Esophagus squamous epithelium (tissue), 5 donors: Measurements from ENCODE around the gene LRRN2. TPM values are rescaled to one million over a fixed set of nuclear protein-coding genes. Genes with fewer than 3 reads are reported as not detected.

ENCODE experiments used
- DNase-seq: peaks from one replicate; lab custom pipeline; 2025; lab: John Stamatoyannopoulos, UW
- H3K27ac ChIP-seq, 4 donors: fragments of 200-600 bp; sonication (generic); one replicate each; pipeline ENCODE4 v1.5.1; 2016 to 2019; ENCODE audit warnings: mild to moderate bottlenecking in 1 of 4
- H3K27me3 ChIP-seq, 4 donors: fragments of 200-600 bp; sonication (generic); 1 replicate in 3 of 4; 2 replicates in 1 of 4; pipeline versions ENCODE4 v1.5.1 to v1.6.0; 2017 to 2021; ENCODE audit warnings: antibody characterized with exemption in 1 of 4
- H3K36me3 ChIP-seq, 3 donors: fragments of 200-600 bp; sonication (generic); one replicate each; pipeline ENCODE4 v1.5.1; 2016 to 2019
- H3K4me1 ChIP-seq, 3 donors: fragments of 200-600 bp; sonication (generic); one replicate each; pipeline ENCODE4 v1.5.1; 2017 to 2019
- H3K4me3 ChIP-seq, 4 donors: fragments of 200-600 bp; sonication (generic); 1 replicate in 3 of 4; 2 replicates in 1 of 4; pipeline ENCODE4 v1.5.1; 2016 to 2019; ENCODE audit warnings: mild to moderate bottlenecking in 2 of 4, moderate library complexity in 1 of 4
- H3K9me3 ChIP-seq, 3 donors: fragments of 200-600 bp; sonication (generic); one replicate each; pipeline ENCODE4 v1.5.1; 2016 to 2019
- CTCF ChIP-seq, 6 experiments: fragments of 450-650 bp in 4 of 6; fragments of 200-600 bp in 2 of 6; sonication (generic) in 2 of 6; IDR thresholded peaks; one replicate each; pipeline ENCODE4 v1.5.1; 2016 to 2019; ENCODE audit warnings: antibody characterized with exemption in 6 of 6, mild to moderate bottlenecking in 4 of 6, moderate library complexity in 4 of 6
- POLR2A ChIP-seq, 4 donors: fragments of 450-650 bp; IDR thresholded peaks; one replicate each; pipeline ENCODE4 v1.6.1; 2017; ENCODE audit warnings: antibody characterized with exemption in 4 of 4, mild to moderate bottlenecking in 4 of 4, moderate library complexity in 3 of 4
- WGBS, 2 donors: methylation state at CpG; one replicate each; pipeline ENCODE4 v1.1.5; 2018; 5-methylcytosine and 5-hydroxymethylcytosine counted together
- intact Hi-C: fragments of 100-400 bp; cut with DNase I; formaldehyde crosslinking; loops from one replicate; pipeline ENCODE4 v1.15.0; 2022
- total RNA-seq, 4 donors: library from RNA; depleted of rRNA; stranded (reverse); fragments of >200 nt; gene quantifications; one replicate each; pipeline ENCODE4 v1.1.0, GENCODE V29; 2016
- donor health status: DM: yes; HTN: yes; CAD: no.

The LRRN2 gene
- total RNA-seq, 4 donors from 2014 or later, result 0.18 to 1.8 (median 1.5) TPM

GRCh38 chr1:204649721-204650521 is 35.6 kb downstream of the LRRN2 start:
- no peak for TF ChIP-seq CTCF (IDR thresholded peaks at IDR 0.05)
- no peak for TF ChIP-seq POLR2A (IDR thresholded peaks at IDR 0.05)
- no peak for DNase-seq
- Histone ChIP-seq H3K36me3 (no peaks in the 10 kb centered on the region), H3K4me3 (no peak overlapping the region), H3K27me3 (peaks cover 0 to 34% (median 0%) of the 10 kb centered on the region in 4 donors), H3K9me3 (no peaks in the 10 kb centered on the region), H3K4me1 (peaks cover 3 to 23% (median 7%) of the 10 kb centered on the region in 3 donors), H3K27ac (no peak overlapping the region)
- whole genome bisulfite sequencing, 2 donors, result 68 to 91% methylated on average over 4 of the region's 6 CpGs
- intact Hi-C loops, result no loop called here

- Histone ChIP-seq H3K9me3 (no peaks in the 10 kb centered on the region), H3K4me3 (no peak overlapping the region), H3K27me3 (peaks cover 0 to 38% (median 0%) of the 10 kb centered on the region in 4 donors), H3K36me3 (no peaks in the 10 kb centered on the region), H3K27ac (no peak overlapping the region), H3K4me1 (peaks cover 5 to 33% (median 10%) of the 10 kb centered on the region in 3 donors)
- WGBS, 2 donors, result 86 to 90% methylated on average over 1 to 4 of the region's 4 CpGs
- TF ChIP-seq CTCF (IDR thresholded peaks at IDR 0.05) (no peak), POLR2A (IDR thresholded peaks at IDR 0.05) (no peak)
- DNase-seq, result no peak
- intact Hi-C loops, result no loop called here
Observed at GRCh38 chr1:204648576-204648975, 37.0 kb downstream of the LRRN2 start.

GRCh38 chr1:204647805-204648153 is 37.8 kb downstream of the LRRN2 start:
- Histone ChIP-seq H3K36me3 (no peaks in the 10 kb centered on the region), H3K4me3 (no peak overlapping the region), H3K4me1 (peaks cover 5 to 33% (median 10%) of the 10 kb centered on the region in 3 donors), H3K27ac (no peak overlapping the region), H3K27me3 (peaks cover 0 to 30% (median 0%) of the 10 kb centered on the region in 4 donors), H3K9me3 (no peaks in the 10 kb centered on the region)
- TF ChIP-seq POLR2A (IDR thresholded peaks at IDR 0.05) (no peak), CTCF (IDR thresholded peaks at IDR 0.05) (no peak)
- intact Hi-C loops, result no loop called here
- no peak for DNase-seq

GRCh38 chr1:204647114-204647804 is 38.3 kb downstream of the LRRN2 start:
- no peak overlapping the region for H3K4me3 ChIP-seq
- H3K27me3 ChIP-seq, result peaks cover 0 to 24% (median 0%) of the 10 kb centered on the region in 4 donors
- no peaks in the 10 kb centered on the region for H3K36me3 ChIP-seq
- 7 to 16% methylated on average over 2 of the region's 2 CpGs for WGBS, 2 donors
- peaks cover 5 to 33% (median 10%) of the 10 kb centered on the region in 3 donors for H3K4me1 ChIP-seq
- DNase-seq, result no peak
- peak overlapping the region in 1 of 4 donors; percentile 13 for H3K27ac ChIP-seq
- TF ChIP-seq POLR2A (IDR thresholded peaks at IDR 0.05) (no peak), CTCF (IDR thresholded peaks at IDR 0.05) (no peak)
- intact Hi-C loops, result no loop called here
- H3K9me3 ChIP-seq, result no peaks in the 10 kb centered on the region

GRCh38 chr1:204645666-204646065 is 39.9 kb downstream of the LRRN2 start:
- no peak for TF ChIP-seq POLR2A (IDR thresholded peaks at IDR 0.05)
- TF ChIP-seq CTCF (IDR thresholded peaks at IDR 0.05), result no peak
- intact Hi-C loops, result no loop called here
- DNase-seq, result no peak
- no peaks in the 10 kb centered on the region for H3K36me3 ChIP-seq
- peaks cover 5 to 33% (median 10%) of the 10 kb centered on the region in 3 donors for H3K4me1 ChIP-seq
- WGBS, 2 donors, result 81 to 88% methylated on average over 3 of the region's 3 CpGs
- H3K9me3 ChIP-seq, result no peaks in the 10 kb centered on the region
- H3K27ac ChIP-seq, result peak overlapping the region in 2 of 4 donors; percentile 5 to 38
- no peak overlapping the region for H3K4me3 ChIP-seq
- H3K27me3 ChIP-seq, result peaks cover 0 to 10% (median 0%) of the 10 kb centered on the region in 4 donors
